GM23338 (cell line): ENCODE data around the gene USH2A.

Source experiments
- CTCF ChIP-seq, 2 experiments: fragments of 200-600 bp in 1 of 2; sonication (generic) in 1 of 2; conservative IDR thresholded peaks; 2 replicates each; pipeline versions ENCODE4 v1.5.1 to v1.6.1; 2016 to 2017; ENCODE audit warnings: antibody characterized with exemption in 2 of 2, low read depth in 2 of 2, mild to moderate bottlenecking in 2 of 2, moderate library complexity in 1 of 2
- EZH2phosphoT487 ChIP-seq: fragments of 200-600 bp; sonication (generic); IDR thresholded peaks from one replicate; pipeline ENCODE4 v1.8.1; 2018; ENCODE audit warnings: antibody characterized with exemption; ENCODE audit not compliant: unreplicated experiment
- POLR2AphosphoS5 ChIP-seq: IDR thresholded peaks from 2 replicates; pipeline ENCODE4 v1.6.1; 2016; ENCODE audit warnings: antibody characterized with exemption, low read depth
- ZNF114 ChIP-seq: fragments of 250-450 bp; sonication (Bioruptor Pico); IDR thresholded peaks from 2 replicates; pipeline ENCODE4 v1.5.0; 2020; ENCODE audit warnings: mild to moderate bottlenecking, moderate library complexity

DNA sequence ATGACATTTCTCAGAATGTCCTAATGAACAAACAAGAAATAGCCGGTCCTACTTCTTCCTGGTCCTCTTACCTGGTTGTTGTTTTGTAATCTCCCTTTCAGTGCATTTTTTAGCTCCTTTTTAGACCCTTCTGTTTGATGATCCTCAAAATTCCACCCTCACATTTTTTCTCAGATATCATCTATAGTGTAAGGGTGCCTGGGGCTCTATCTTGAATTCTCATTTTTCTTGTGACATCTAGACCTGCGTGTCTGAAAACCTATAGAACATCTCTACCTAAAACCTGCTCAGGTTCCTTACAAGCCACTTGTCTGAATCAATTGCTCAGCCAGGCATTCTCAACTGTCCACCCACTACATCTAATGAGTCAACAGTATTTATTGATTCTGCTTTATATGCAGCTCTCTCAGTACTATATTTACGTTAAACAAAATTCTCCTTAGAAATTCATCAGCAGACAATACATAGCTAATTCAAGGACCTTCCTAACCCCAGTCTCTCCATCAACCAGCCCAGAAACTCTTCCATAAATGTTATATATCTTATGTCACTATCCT lies 36.5 kb upstream of the USH2A start:
- TF ChIP-seq CTCF (conservative IDR thresholded peaks at IDR 0.05; ENCODE audit: low read depth in 2 of 2) (no peak), EZH2phosphoT487 (no peak), POLR2AphosphoS5 (no peak), ZNF114 (CRISPR knock-in tag) (no peak)
